NCI-H1436 treated with DMSO at 0.1 percent for 48 hours (cell line): Measurements from ENCODE around the gene URI1.
"Not testable (repeated sequence)": the region's sequence is repeated elsewhere in the genome, so short reads cannot be mapped to it uniquely, and the experiment has no call there.

Experiments
- DNase-seq: peaks from one replicate; lab custom pipeline; 2025; lab: John Stamatoyannopoulos, UW

URI1 gene

DNA sequence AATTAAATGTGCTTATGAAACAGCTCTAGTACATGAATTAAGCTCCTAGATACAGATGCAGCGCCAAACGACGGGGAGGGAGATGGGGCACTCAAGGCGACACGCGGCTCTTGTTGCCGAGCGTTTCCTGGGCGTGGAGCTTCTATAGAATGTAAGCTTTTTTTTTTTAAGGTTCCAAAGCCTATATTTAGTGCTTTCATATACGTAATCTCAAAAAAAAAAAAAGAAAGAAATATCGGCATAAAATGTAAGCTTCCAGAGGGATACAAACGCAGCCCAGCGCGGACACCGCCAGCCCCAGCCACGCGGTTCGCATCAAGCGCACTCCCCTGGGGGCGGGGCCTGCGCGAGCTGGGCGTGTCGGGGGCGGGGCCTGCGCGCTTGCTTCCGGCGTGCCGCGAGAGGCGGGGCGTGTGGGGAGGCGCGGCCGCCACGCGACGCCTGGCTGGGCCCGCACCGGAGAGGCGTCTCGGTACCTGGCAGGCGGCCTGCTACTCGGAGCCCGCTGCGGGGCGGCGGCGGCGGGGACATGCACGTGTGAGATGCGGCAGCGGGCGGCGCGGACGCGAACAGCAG is at the start of gene URI1:
Gene URI1, plus strand, starts transcription at position 412 of the 576 bp plus-strand sequence. CDS start 309 bp downstream, outside the sequence.
- peak; percentile 58 for DNase-seq

DNA sequence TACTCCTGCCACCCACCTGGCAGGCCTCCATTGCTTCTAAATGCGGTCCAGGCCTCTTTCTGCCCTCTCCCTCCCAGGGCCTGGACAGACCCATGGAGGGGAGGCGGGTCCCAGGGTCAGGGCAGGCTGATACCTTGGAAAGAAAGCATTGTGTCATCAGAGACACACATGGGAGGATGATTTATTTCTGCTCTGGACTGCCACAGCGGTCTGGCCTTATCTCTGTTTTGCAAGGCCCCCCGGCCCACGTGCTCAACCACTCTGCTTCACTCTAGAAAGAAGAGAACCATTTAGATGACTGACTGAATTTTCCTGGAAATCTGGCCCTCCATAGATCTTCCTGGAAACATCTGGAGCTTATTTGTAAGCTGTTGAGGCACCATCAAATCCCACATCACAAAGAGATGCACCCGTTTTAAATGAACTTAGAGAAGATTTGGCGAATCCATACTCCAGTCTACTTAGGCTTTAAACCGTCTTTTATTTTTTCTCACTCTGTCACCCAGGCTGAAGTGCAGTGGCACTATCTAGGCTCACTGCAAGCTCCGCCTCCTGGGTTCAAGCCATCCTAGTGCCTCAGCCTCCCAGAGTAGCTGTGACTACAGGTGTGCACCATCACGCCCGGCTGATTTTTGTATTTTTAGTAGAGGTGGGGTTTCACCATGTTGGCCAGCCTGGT is 48.3 kb upstream of the URI1 start:
- no peak for DNase-seq

- DNase-seq: no peak
These were observed 45.2 kb upstream of the URI1 start for GRCh38 chr19:29896802-29897201.

GRCh38 chr19:29897466-29897865 is 44.6 kb upstream of the URI1 start:
- no peak for DNase-seq

GRCh38 chr19:29904017-29904416 is 38.0 kb upstream of the URI1 start:
- DNase-seq: no peak

DNA sequence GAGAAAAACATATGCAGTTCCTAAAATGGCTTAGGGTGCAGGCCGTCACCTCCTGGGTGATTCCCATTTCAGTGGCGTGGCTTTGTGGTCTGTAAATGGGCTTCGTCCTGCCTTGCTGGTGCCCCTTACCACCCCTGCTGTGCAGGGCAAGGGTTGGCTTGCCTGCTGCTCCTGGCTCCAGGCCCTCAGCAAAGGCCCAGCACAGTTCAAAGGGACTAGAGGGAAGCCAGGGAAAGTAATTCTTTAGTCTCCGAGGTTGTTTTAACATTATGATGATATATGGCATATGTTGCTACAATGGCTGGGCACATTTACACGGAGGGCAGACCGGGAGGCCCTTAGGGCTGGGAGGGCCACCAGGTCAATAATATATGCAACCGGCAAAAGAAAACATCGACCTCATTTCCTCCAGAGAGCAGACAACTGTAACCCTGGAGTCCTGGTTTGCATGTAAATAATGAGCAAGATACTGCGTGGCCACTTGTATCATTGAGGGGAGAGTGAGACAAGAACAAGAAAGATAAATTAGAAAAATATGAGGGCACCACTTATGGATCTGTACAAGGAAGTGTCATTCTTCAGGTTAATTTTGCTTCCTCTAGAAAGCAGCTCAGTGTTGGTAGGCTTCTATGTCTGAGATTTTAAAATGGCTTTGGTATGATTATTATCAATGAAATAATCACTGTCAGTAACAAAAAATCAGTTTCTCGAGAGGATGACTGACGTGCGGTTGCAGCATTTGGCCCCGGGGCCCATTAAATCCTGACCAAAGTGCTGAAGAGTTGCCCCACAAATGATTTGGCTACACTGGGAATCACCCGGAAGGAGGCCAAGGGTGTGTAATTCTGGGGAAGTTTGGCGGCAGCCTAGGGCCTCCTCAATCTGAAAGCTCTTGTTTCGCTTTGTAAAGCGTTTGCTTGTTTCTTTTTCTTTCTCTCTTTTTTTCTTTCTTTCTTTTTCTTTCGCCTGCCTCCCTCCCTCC is 32.8 kb upstream of the URI1 start:
- DNase-seq: no peak

DNA sequence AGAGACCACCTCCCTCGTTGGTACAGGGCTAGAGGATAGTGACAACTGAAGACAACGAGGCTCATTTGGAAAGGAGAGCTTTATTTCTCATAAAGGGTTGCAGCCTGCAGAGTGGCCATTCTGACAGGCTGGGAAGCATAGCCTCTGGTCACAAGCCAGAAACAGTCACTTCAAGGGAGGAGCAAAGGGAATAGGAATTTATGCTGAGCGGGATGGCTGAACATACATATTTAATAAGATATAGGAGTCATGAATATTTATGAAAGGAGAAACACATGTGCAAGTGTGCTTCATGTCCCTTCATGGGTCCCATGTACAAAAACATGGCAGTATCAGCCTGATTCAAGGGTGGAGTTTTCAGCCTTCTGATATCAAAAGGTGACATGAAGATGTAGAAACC is 27.1 kb upstream of the URI1 start:
- no peak for DNase-seq

DNA sequence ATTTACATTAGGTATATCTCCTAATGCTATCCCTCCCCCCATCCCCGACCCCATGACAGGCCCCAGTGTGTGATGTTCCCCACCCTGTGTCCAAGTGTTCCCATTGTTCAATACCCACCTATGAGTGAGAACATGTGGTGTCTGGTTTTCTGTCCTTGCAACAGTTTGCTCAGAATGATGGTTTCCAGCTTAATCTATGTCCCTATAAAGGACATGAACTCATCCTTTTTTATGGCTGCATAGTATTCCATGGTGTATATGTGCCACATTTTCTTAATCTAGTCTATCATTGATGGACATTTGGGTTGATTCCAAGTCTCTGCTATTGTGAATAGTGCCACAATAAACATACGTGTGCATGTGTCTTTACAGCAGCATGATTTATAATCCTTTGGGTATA is 26.2 kb upstream of the URI1 start:
- DNase-seq: not testable (repeated sequence)

DNA sequence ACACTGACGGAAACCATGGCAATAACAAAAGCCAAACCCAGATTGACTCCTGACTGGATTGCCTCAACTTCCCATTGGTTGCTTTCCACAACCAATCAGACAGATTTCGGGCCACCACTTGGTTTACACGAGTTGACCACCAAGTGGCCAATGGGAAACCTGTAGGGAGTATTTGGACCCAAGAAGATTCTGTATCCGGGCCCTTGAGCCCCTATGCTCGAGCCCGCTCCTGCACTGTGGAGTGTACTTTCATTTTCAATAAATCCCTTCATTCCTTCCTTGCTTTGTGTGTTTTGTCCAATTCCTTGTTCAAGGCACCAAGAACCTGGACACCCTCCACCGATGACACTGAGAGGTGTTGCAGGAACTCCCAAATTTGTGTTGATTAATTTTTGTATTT is 24.1 kb upstream of the URI1 start:
- DNase-seq: no peak

DNA sequence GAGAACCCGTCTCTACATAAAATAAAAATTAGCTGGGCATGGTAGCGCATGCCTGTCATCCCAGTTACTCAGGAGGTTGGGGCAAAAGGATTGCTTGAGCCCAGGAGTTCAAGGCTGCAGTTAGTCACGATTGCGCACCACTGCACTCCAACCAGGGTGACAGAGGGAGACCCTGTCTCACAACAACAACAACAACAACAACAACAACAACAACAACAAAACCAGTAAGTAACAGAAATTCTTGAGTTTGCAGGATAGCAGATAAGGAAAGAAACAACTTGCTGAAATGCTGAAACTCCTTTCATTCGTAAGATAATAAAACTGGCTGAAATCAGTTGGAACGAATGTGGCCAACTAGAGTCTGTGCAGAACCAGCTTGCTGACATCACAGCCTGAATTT is 23.1 kb upstream of the URI1 start:
- DNase-seq: no peak

GRCh38 chr19:29922972-29923371 is 19.1 kb upstream of the URI1 start:
- DNase-seq: no peak

GRCh38 chr19:29923653-29924052 is 18.4 kb upstream of the URI1 start:
- DNase-seq: no peak

GRCh38 chr19:29926031-29926430 is 16.0 kb upstream of the URI1 start:
- no peak for DNase-seq

DNA sequence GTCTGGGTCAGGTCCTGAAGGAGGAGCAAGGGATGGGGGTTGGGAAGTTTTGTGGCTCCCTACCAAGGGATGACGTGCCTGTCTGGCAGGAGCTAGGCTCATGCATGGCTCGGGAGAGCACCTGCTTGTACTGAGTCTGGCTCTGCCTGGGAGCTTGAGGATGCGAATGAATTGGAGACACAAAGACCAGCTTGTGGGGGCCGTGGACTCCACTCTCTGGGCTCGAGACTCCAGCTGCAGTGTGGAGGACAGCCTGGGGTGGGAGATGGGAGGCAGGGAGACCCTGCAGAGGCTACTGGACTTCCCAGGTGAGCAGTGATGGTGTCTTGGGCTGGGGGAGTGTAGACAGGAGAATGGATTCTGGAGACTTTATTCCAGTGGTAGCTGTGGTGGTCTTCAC is 15.2 kb upstream of the URI1 start:
- no peak for DNase-seq

DNA sequence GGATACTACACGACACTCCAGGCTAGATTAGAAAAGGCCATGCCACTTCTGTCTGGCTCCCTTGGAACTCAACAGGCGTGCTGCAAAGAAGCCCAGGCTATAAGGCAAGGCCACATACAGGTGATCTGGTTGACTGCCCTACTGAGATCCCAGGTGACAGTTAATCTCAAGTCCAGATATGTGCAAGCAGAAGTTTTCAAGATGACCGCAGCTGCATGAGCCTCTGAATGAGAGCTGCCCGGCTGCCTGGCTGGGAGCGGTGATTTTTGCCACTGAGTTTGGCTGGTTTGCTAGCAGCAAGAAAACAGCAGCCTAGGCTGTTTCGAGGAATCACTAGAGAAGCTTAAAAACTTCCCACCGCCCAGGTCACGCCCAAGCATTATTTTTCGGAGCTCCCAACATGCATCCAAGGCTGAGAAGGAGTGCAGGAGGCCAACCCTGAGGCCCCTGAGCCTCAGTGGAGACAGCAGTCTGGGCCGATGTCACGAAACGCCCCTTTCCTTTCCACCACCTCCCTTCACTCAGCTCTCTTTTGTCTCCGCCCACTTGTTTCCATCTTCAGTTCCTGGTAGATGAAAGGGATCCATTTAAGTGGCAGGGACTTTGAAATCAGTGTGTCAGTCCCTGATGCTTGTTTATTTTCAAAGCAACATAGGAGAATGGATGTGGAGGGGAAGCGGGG is 14.0 kb upstream of the URI1 start:
- DNase-seq: no peak

DNA sequence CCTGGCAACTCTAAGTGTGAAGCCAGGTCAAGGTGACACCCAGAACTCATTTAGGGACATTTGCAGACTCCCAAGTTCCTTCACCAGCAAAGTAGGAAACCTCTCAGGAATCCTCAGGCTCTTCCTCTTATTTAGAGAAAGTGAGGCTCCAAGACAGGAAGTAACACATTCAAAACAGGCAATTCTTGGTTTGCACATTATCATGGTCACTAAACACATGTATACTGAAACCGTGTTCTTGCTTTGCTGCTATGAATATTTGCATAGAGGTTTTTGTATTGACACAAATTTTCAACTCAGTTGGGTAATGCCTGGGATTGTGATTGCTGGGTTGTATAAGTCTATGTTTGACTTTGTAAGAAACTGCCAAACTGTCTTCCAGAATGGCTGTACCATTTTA is 13.2 kb upstream of the URI1 start:
- no peak for DNase-seq

- no peak for DNase-seq
These were observed 7.8 kb upstream of the URI1 start for GRCh38 chr19:29934257-29934656.

GRCh38 chr19:29934781-29935180 is 7.3 kb upstream of the URI1 start:
- DNase-seq: no peak

- DNase-seq: no peak
These were observed 5.6 kb upstream of the URI1 start for GRCh38 chr19:29936409-29936808.

DNA sequence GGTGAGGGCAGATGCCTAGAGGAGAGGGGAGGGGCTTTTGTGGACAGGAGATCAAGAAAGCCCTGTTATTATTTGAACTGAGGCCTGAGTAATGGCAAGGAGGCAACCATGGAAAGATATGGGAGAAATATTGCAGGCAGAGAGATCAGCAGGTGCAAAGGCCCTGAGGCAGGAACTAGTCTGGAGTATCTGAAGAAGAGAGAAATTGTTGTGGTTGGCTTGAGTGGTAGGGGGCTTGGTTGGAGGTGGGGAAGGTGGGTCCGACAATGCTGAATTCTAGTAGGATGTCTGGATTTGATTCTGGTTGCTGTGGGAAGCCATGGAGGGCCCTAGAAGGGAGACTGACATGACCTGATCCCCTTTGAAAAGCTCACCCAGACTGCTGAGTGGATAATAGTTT is 2.4 kb upstream of the URI1 start:
- DNase-seq: no peak

DNA sequence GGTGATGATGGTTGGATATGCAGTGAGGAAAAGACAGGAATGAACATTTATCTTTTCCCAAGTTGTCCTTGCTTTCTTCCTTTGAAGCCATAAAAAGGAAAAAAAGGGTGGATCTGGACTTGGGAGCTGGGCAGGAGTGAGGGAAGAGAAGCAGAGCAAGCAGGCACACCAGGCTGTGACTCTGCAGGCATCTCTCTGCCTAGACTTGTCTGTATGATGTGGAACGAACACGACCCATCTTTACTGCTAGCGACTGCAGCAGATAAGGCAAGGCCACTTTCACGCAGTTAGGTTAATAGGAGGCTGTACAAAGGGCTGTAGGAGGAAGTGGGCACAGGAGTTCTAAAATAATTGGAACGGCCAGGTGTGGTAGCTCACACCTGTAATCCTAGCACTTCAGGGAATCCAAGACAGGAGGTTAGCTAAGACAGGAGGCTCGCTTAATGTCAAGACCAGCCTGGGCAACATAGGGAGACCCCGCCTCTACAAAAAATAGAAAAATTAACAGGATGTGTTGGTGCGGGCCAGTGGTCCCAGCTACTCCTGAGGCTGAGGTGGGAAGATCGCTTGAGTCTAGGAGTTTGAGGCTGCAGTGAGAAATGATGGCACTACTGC is 961 bp upstream of the URI1 start:
- DNase-seq: no peak
